H1 (cell line): ENCODE results near the gene PTGIS. TPM values are rescaled to one million over a fixed set of nuclear protein-coding genes. Genes with fewer than 3 reads are reported as not detected.

Experiments used
- TCF12 ChIP-seq: IDR thresholded peaks from 2 replicates; pipeline ENCODE4 v1.6.1; 2011; ENCODE audit warnings: low read depth, mild to moderate bottlenecking, low read length
- polyA plus RNA-seq, 7 experiments: library from polyadenylated mRNA; depleted of rRNA in 3 of 7; stranded (reverse) in 5 of 7; unstranded in 2 of 7; fragments of >200 nt in 5 of 7; fragments of 200-250 nt in 2 of 7; gene quantifications; 1 replicate in 5 of 7; 2 replicates in 1 of 7; 4 replicates in 1 of 7; pipeline versions ENCODE4 v1.2.1 to v1.2.3, GENCODE V29; 2011 to 2013; ENCODE audit warnings: missing spikeins in 2 of 7, mixed read lengths in 2 of 7
- total RNA-seq: library from RNA; stranded (reverse); fragmentation: NEBNext Ultra II Directional; extraction: Animal tissue kit (Norgen Biotek cat#: 25700); gene quantifications from 2 replicates; pipeline ENCODE4 v1.2.1, GENCODE V29; 2021

The PTGIS gene
- total and polyA plus RNA-seq, 2 of the 8 experiments (the other 6 are each of a cell fraction or from before 2014, with no cell fraction given): 29.9 to 35.5 TPM

DNA sequence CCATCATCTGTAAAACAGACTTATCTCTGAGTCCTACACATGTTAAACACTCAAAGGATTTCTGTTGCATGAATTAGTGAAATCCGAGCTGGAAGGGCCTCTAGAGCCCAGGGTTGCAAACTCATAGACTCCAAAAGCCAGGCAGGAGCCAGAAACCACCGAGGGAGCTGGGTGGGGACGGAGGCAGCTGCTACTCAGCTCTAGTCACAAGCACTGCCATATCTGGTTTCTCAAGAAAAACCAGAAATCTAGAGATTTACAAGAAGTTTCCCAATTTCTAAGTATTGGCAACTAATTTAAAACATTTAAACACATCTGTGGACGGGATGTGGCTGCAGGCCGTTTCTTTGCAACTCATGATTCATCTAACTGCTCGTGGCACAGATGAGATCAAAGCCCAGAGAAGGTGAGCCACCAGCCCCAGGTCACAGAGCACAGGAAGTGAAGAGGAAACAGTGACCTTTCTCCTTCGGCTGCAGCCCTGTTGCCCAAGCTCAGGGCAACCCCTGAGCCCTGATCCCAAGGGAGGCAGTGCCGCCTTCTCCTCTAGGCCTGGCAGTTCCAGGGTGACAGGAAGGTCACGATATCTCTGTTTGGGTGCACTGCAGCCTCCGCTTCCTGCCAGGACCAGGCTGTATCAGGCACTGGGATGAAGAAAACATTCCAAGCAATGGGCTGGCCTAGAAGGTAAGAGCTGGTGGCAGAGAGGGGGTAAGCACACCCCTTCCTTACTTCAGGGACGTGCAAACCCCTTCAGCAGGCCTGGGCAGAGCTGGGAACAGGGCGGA lies 26.4 kb upstream of the PTGIS start (continued):
- no peak for TF ChIP-seq TCF12
